Ecto neural progenitor cell (in vitro differentiated cells): ENCODE measurements around the gene PRG3.
"Not testable (repeated sequence)": the region's sequence is repeated elsewhere in the genome, so short reads cannot be mapped to it uniquely, and the experiment has no call there.

Experiments used
- DNase-seq: peaks from one replicate; pipeline ENCODE4 v3.0.0-alpha.2; 2018; ENCODE audit warnings: low spot score

Gene PRG3

DNA sequence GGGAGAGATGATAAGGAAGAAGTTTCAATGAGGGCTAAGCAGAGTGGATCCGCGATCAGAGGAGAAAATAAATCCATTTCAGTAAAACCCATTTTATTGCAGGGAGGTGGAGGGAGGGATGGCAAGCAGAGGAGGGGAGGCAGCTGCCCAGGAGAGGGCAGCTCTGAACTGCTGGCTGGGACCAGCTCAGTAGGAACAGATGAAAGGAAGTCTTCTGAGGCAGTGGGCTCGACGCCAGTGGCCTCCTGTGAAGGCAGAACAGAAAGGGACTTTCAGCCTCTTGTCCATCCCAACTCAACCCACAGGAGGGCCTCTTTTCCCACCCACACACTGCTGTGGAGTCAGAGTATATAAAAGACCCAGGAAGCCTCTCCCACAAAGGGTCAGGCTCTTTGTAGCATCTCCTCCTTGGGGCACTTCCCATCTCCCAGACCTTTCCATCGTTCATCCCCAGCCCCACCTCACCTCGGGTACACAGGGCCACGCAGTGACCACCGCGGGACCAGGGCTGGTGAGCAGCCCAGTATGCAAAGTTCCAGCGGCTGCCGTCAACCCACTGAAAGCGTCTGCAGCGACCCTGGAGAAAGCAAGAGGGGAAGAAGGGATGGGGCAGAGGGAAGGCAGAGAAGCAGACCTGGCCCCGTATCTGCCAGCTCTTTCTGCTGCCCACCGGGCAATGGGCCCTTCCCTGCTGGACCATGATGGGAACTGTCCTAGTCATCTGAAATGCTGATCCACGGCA is 6.5 kb upstream of the PRG3 start:
- DNase-seq, result no peak

DNA sequence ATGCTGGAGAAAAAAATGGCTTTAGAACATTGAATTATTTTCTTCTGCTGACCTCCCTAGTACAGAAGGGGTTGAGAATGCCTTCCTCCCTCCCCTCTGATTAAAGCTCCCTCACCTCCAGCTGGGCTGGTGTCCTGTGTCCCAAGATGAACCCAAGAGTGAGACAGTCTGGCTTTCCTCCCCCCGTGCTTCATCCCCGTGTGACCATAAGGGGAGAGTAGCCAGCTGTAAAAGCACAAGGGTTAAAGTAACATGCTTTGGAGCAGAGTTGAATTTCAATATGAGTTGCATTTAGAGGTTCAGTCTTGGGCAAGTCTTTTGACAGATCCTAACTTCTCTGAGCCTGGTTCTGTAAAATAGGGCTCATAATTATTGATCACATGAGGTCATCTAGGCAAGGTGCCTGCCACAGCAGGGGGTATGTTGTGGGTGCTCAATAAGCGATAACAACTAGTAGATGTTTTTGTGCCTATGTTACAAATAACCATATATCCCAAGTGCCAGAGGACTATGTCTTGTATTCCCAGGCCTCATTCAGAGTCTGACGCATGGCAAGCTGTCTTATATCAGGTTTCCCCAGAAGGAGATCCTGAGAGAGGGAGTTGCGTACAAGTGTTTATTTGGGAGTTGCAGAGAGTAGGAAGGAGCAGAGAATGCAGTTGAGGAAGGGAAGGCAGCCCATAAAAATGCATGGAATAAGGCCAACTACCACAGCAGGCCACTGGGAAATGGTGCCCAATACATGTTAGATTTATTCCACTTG is 5.4 kb upstream of the PRG3 start:
- DNase-seq, result no peak

DNA sequence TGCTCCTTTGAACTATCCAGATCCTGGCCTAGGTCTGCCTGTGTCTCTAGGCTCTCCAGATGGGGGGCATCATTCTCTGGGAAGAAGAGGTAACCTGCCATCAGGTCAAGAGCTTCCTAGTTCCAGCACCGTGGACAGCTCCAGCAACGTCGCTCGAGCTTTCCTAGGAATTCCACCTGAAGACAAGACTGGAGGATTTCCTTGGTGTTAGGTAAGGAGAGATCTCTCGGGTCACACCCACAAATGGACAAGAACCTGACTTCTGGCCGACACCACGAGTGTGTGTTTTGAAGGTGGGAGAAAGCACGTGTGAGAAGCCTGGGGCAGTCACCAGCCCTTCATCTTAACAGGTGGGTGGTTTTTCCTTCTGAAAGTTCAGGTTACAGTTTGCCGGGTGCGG is 1.2 kb downstream of the PRG3 start:
- DNase-seq, result peak; percentile 69

DNA sequence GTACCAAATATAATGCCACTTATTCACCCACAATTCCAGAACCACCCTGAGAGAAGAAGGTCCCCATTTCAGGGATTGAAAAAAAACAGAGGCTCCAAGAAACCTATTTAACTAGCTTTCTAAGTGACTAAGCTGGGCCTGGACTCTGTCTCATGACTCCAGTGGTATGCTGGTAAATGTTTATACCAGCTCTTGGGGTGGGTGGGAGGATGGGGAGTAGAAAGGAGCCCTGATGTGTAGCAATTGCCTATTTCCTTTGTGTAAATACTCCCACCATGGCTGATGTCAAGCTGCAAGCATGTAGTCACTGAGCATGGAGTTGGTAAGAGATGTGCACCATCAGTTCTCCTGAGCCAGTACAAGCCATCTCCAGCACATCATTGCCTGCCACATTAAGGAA is 2.8 kb downstream of the PRG3 start:
- DNase-seq, result no peak

DNA sequence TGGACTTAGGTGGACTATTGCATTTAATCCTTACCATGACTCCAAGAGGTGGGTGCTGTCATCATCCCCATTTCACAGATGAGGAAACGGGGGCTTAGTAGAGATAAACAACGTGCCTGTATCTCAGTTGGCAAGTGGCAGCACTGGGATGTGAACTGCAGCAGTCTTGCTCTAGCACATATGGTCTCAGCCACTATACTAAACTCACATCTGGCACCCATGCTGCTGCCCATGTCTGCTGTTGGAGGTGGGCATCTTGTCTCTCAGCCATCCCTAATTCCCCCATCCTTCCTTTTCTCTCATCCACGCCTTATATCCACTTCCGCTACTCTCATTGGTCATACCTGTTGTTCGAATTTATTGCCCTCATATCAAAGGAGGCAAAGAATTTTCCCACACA is 3.8 kb downstream of the PRG3 start:
- DNase-seq, result no peak

DNA sequence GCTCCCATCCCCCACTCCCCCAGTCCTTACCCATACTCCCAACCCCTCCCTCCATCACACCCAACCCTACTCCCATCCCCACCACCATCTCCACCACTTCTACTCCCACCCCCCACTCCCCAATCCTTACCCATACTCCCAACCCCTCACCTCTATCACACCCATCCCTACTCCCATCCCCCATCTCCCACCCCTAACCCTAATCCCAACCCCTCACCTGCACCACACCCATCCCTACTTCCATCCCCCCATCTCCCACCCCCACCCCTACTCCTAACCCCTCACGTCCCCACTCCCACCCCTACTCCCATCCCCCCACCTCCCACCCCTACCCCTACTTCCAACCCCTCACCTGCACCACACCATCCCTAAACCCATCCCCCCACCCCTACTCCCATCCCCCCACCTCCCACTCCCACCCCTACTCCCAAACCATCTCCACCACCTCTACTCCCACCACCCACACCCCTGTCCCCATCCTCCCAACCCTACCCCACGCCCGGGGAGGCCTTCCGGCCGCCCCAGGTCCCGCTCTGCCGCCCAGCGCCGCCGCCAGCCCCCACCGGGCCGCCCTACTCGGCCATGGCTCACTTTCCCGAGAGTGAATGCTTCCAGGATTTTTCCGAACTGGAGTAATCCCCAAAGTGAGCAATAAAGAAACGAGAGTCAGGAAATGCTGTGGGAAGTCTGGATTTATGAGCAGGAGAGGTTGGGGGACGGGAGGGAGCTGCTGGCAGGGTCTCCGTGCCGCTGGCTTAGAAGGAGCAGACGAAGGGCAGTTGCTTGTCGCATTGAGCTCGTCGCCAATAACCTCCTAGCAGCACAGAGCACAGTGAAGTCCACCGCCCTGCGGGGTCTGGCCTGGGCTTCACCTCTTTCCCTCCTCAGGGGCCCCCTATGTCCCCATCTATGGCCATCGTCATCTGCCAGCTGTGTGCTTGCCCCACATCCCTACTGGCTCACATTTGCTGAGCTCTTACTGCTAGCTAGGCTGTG is 4.6 kb downstream of the PRG3 start:
- DNase-seq, result no peak

DNA sequence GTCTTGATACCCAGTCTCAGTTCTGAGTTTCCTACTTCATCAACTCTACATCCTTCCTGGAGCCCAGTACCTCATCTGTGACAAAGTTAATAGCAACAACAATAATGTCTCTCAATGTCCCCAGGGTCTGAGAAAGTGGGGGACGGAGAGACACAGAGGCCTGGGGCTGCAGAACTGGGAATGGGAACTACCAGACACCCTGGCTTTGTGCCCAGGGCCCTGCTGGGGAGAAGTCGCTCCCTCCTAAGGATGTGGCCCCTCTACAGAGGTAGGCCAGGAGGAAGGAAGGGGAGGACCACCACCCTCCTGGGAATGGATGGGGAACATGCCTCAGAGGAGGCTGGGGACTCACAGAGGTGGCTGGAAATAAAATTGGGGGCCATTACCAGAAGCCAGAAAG is 5.5 kb downstream of the PRG3 start:
- DNase-seq, result no peak

DNA sequence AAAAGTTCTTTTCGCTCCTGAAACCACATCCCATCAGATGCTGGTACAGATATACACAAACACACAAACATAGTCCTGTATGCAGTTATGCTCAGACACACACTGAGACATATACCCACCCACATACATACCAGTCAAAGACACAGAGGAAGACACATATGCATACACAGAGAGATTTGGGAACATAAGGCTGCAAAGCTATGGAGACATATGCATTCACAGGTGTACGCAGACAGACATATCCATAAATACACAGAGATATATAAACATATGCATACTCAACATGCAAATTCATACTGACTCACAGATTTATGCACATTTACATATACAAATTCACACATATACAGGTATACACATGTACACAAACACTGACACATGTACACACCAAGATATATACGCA is 6.0 kb downstream of the PRG3 start:
- no peak for DNase-seq

DNA sequence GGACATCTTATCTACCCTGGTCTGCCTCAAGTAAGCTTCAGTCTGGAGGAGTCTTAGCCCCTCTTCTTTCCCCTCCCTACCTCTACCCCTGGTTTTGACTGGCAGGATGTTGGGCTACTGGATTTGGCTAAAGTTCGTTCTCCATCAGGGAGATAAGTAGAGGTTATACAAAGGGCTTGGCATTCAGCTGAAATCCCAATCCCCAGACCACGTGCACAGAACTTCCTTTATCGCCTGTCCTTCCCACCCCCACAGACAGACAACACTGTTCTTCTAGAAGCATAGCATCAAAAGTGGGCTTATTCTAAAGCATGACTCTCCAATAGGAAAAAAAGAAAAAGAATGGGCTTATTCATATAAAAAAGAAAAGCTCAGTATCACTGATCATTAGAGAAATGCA is 7.8 kb downstream of the PRG3 start:
- DNase-seq, result no peak

DNA sequence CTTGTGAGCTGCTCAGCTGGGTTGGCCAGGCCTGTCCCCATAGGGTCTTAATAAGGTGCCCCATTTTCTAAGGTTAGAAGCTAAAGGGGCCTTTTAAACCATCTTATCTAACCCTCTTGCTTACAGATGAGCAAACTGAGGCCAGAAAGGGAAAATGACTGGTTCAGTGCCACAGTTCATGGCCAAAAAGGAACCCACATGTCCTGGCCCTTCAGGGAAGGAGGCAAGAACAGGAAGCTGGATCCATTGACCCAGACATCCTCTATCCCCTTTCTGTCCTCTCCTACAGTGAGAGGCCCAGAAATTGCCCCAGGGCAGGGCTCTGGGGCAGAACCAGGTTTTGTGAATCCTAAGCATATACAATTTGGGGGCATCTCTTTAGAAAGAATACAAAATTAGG is 10.0 kb downstream of the PRG3 start:
- DNase-seq, result no peak

DNA sequence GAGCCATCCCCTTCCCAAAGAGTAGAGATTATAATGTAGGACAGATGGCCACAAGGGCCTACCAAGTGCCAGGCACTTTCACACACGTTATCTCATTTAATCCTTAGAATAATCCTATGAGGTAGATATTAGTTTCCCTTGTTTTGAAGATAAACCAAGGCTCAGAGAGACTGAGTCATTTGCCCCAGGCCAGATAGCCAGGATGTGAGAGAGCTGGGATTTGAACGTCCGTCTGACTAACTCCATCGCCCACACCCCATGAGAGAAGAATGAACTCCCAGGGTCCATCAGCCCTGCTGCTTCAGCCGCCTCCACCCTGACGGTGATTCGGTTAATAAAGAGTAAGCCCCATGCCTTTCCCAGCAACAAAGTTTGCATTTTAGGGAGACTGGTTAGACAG is 10.7 kb downstream of the PRG3 start:
- DNase-seq, result no peak

DNA sequence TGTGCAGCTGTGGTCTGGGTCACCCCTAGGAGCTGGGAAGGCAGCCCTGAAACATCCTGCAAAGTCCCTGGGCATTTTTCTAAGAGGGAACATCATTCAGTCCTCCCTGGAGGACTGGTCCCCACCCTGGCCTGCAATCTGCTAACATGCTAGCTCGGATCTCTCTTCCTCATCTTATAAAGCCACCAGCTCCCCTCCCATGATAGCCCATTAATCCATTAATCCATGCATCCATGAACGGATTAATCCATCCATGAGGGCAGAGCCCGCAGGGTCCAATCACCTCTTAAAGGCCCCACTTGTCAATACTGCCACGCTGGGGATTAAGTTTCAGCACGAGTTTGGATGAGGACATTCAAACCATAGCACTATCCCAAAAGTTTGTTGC is 12.1 kb downstream of the PRG3 start:
- no peak for DNase-seq

DNA sequence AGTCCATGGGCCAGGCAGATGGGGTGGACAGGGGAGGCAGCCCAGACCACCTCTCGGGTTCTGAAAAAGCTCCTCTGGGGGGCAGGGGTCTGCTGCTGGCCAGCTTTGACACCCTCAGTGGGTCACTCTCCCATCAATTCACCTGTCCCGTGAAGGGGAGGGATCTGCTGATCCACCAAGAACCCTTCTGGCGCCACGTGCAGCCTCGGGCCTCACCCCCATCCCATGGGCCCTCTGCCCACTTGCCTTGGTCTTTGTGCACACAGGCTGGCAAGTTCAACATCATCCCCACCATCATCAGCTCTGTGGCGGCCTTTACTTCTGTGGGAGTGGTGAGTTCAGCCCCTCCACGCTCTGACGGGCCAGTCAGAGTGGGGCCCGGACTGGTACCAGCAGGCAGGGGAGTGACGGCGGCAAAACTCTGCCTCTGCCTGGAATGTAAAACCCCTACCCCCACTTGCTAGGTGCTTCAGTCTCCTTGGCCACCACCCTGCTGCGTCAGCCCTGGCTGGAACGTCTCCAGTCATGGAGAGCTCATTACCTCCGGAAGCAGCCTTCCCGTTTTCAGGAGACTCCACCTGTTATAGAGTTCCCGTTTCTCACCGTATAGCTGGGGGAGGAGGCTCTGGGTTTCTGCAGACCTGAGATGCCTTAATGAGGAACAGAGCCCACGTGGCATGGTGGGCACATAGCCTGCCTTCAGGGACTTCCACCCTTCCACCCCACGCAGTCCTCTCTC is 12.7 kb downstream of the PRG3 start:
- no peak for DNase-seq

DNA sequence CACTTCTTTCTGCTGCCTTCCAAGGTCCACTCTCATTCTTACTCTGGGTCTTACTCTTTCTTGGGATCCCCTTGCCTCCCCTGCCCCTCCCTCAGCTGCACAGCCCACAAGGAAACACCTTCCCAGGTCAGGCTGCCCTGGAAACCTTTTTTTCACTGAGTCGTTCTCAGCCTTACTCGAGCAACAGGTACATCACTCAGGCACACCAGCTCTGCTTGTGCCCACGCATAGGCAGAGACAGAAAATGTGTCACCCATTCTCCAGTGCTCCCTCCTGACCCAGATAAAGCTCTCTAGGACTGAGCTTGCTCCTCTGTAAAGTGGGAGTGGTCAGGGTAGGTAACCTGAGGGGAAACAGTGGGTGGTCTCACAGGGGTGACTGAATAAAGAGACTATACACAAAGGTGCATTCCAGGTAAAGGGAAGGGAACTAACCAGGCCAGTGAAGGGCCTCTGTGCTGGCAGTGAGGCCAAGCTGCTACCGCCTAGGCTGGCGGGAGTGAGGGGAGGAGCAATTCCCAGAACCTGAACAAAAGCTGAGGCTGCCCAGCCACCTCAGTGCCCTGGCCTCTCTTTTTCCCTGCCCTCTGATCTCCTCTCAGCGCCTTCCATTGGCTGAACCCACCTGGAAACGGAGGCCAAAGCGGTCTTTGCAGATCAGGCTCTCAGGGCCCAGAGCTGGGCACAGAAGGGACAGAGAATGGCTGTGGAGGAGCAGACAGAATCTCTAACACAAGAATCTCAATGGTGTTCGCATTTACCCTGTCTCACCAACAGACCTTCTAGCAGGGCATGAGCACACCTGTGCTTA is 15.9 kb downstream of the PRG3 start:
- no peak for DNase-seq

DNA sequence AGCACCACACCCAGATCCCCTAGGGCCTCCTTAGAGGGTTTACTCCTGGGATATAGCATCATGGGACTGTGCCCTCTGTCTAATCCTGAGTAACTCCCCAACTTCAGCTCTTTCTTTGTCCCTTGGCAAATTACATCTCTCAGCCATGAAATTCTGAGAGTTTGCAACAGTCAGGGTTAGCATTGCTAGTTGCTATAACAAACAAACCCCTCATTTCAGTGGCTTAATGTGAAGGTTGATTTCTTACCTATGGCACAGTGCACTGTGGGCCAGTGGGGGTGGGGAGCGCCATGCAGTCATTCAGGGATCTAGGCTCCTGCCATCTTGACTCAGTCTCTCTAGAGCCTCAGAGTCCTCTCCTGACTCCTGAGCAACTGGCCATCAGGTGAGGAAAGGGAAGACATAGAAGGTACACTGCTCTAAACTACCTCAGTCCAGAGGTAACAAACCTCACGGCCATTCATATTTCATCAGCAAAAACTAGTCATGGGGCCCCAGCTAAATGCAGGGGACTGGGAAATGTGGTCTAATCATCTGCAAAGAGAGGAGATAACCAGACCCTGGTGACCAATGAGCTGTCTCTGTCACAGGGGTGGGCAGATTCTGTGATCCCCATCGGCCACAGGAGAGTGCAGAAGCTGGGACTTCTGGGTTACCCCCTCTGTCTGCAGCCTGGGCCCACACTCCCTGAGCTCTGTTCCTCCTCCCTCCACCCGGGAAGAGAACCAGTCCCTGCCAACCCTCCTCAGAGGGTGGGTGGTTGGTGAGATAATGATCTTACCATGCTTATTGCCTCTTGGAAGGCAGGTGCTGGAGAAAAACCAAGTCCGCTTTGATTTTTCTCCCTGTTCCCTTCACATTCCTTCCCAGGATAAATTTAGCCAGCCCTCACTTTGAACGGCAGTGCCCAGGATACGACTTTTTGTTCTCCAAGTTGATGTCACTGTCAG is 17.5 kb downstream of the PRG3 start:
- no peak for DNase-seq

DNA sequence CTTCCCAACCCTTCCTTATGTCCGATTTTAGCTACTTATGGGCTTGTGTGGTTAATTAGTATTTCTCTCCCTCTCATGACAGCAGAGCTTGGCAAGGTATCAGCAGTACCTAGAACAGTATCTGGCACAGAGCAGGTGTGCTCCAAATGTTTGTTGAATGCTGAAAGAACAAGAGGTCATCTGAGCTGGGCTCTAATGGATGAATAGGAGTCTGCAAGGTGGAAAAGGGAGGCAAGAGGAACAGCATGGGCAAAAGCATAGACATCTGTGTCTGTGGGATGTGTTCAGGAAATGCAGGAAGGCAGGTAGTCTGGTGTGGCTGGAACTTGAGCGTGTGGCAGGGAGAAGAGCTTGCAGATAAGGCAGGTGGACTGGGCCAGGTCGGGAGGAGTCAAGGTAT is 19.0 kb downstream of the PRG3 start:
- DNase-seq, result no peak

DNA sequence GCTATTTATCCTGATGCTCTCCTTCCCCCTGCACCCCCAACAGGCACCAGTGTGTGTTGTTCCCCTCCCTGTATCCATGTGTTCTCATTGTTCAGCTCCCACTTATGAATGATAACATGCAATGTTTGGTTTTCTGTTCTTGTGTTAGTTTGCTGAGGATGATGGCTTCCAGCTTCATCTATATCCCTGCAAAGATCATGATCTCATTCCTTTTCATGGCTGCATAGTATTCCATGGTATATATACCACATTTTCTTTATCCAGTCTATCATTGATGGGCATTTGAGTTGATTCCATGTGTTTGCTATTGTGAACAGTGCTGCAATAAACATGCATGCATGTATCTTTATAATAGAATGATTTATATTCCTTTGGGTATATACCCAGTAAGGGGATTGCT is 19.5 kb downstream of the PRG3 start:
- not testable (repeated sequence) for DNase-seq

DNA sequence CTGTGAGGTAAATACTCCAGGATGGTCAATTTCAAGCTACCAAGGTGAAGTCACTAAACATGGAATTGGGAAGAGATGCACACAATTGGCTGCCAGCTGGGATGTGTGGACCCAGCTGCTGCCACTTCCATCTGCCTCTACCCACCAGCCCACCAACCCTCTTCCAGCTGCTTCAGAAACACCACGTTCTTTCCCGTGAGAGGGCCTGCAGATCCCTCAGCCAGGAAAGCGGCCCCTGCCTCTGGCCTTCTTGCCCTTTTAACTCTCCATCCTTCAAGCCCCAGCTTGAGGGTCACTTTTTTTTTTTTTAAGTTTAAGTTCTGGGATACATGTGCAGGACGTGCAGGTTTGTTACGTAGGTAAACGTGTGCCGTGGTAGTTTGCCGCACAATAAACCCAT is 20.0 kb downstream of the PRG3 start:
- DNase-seq, result no peak

DNA sequence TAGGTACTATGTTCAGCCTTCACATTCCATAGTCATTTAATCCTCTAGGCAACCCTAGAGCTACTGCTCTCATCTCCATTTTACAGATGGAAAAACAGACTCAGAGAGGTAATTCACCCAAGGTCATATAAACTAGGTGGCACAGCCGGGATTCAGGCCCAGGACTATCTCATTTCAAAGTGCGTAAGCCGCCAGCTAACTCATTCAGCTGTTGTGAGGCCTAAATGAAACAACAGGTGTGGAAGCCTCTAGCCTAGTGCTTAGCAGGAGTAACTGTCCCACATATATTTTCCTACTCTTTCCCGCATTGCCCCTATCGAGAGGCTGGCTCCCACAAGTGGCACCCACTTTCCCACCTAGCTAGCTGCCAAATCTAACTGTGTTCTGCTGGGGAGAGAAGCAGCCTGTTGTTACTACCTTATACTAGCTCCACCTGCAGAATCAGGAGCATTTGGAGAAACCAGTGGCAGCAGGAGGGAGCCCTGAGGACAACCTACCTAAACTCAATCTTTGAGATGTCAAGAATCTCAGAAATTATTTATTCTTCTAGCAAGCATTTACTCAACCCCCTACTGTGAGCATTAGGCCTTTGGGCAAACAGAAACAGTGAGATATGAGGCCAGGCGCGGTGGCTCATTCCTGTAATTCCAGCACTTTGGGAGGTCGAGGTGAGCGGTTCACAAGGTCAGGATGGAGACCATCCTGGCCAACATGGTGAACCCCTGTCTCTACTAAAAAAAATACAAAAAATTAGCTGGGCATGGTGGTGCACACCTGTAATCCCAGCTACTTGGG is 20.9 kb downstream of the PRG3 start:
- DNase-seq, result no peak
